ENCODE data around the gene RIC3.
A peak's percentile ranks its signal among the peaks of the same experiment; 100 is the strongest.

GRCh38 chr11:8192016-8192895 lies 23.4 kb upstream of the RIC3 start:
- TF ChIP-seq, protein P1, sequence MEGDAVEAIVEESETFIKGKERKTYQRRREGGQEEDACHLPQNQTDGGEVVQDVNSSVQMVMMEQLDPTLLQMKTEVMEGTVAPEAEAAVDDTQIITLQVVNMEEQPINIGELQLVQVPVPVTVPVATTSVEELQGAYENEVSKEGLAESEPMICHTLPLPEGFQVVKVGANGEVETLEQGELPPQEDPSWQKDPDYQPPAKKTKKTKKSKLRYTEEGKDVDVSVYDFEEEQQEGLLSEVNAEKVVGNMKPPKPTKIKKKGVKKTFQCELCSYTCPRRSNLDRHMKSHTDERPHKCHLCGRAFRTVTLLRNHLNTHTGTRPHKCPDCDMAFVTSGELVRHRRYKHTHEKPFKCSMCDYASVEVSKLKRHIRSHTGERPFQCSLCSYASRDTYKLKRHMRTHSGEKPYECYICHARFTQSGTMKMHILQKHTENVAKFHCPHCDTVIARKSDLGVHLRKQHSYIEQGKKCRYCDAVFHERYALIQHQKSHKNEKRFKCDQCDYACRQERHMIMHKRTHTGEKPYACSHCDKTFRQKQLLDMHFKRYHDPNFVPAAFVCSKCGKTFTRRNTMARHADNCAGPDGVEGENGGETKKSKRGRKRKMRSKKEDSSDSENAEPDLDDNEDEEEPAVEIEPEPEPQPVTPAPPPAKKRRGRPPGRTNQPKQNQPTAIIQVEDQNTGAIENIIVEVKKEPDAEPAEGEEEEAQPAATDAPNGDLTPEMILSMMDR (IDR thresholded peaks at IDR 0.05; ENCODE audit: low read length): peak; percentile 83
- TF ChIP-seq EZH2 (optimal IDR thresholded peaks at IDR 0.05; ENCODE audit: low read depth, low read length) (no peak), EZH2phosphoT487 (IDR thresholded peaks at IDR 0.05; ENCODE audit: low read length) (no peak)

Measured in MM.1S (cell line).